ENCODE measurements around the gene SDK1.
"Not testable (repeated sequence)": the region's sequence is repeated elsewhere in the genome, so short reads cannot be mapped to it uniquely, and the experiment has no call there.

Gene SDK1

DNA sequence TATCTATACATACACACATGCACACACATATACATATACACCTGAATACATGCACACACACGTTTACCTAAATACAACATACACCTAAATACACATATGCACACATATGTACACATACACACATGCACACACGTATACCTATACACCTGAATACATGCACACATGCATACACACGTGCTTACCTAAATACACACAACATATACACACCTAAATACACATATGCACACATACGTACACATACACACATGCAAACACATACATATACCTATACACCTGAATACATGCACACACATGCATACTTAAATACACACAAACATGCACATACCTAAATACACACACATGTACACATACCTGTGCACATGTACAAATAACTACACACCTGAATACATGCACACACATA is 947.2 kb downstream of the SDK1 start:
- ChIA-PET CTCF (no interaction called here), POLR2A (ENCODE audit: low non-redundant PET) (no interaction called here)
- TF ChIP-seq, protein P1, sequence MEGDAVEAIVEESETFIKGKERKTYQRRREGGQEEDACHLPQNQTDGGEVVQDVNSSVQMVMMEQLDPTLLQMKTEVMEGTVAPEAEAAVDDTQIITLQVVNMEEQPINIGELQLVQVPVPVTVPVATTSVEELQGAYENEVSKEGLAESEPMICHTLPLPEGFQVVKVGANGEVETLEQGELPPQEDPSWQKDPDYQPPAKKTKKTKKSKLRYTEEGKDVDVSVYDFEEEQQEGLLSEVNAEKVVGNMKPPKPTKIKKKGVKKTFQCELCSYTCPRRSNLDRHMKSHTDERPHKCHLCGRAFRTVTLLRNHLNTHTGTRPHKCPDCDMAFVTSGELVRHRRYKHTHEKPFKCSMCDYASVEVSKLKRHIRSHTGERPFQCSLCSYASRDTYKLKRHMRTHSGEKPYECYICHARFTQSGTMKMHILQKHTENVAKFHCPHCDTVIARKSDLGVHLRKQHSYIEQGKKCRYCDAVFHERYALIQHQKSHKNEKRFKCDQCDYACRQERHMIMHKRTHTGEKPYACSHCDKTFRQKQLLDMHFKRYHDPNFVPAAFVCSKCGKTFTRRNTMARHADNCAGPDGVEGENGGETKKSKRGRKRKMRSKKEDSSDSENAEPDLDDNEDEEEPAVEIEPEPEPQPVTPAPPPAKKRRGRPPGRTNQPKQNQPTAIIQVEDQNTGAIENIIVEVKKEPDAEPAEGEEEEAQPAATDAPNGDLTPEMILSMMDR (conservative IDR thresholded peaks at IDR 0.05; ENCODE audit: low read depth): no peak
- H3K27ac ChIP-seq: no peak overlapping the region
- DNase-seq (ENCODE audit: low spot score): no peak

DNA sequence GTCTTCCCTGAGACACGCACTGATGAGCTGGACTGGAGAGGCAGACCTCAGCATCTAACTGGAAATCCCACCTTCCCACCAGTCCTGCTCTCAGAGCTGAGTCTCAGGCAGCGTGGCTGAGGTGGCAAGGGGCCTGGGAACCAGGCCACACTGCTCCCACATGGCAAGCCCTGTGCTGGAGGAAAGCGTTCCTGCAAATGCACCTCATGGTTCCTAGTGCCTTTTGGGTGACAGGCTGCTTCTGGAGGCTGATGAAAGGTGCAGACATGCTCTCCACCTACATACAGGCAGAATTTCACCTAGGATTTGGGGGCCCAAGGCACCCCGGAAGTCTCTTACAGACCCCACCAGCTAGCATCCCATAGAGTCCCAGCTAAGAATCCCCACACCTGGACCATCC is 948.2 kb downstream of the SDK1 start:
- DNase-seq (ENCODE audit: low spot score): no peak
- TF ChIP-seq, protein P1 (conservative IDR thresholded peaks at IDR 0.05; ENCODE audit: low read depth): no peak
- ChIA-PET POLR2A (ENCODE audit: low non-redundant PET) (no interaction called here), CTCF (no interaction called here)
- H3K27ac ChIP-seq: no peak overlapping the region

DNA sequence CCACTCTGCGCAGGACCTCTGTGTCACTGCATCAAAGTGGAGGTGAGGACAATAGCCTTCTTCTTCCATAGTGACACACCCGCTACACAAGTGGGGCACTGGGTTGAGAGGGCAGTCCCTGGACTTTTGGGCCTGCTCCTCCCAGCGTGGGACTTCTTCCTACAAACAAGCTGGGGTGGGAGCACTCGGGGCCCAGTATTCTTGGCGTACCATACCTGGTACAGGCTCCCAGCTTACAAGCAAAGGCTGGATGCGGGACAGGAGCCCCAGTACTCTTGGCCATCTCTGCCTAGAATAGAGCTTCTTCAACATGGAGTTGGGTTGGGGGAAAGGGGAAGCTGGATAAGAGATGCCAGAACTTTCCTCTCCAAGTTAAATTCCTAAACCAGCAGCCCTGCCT is 954.3 kb downstream of the SDK1 start:
- H3K27ac ChIP-seq: no peak overlapping the region
- TF ChIP-seq, protein P1 (conservative IDR thresholded peaks at IDR 0.05; ENCODE audit: low read depth): no peak
- CTCF ChIA-PET: no interaction called here
- POLR2A ChIA-PET (ENCODE audit: low non-redundant PET): no interaction called here
- DNase-seq (ENCODE audit: low spot score): no peak

DNA sequence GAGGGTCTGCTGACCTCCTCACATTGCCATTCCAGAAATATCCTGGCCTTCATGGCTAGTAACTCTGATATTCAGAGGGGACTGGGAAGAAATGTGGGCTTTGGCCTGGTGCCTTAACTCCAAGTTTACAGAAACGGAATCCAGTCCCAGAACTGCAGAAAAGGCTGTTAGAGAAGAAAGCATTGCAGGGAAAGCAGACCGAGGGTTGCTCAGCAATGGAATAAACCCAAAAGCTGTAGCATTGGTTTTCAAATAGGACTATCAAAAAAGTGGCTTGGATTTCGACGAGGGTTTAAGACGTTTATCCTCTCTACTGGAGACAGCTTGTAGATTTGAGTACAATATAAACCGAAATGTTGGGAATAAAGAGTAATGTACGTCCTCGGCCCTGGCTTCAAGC is 955.2 kb downstream of the SDK1 start:
- DNase-seq (ENCODE audit: low spot score): no peak
- CTCF ChIA-PET: no interaction called here
- H3K27ac ChIP-seq: no peak overlapping the region
- TF ChIP-seq, protein P1 (conservative IDR thresholded peaks at IDR 0.05; ENCODE audit: low read depth): no peak
- POLR2A ChIA-PET (ENCODE audit: low non-redundant PET): no interaction called here

DNA sequence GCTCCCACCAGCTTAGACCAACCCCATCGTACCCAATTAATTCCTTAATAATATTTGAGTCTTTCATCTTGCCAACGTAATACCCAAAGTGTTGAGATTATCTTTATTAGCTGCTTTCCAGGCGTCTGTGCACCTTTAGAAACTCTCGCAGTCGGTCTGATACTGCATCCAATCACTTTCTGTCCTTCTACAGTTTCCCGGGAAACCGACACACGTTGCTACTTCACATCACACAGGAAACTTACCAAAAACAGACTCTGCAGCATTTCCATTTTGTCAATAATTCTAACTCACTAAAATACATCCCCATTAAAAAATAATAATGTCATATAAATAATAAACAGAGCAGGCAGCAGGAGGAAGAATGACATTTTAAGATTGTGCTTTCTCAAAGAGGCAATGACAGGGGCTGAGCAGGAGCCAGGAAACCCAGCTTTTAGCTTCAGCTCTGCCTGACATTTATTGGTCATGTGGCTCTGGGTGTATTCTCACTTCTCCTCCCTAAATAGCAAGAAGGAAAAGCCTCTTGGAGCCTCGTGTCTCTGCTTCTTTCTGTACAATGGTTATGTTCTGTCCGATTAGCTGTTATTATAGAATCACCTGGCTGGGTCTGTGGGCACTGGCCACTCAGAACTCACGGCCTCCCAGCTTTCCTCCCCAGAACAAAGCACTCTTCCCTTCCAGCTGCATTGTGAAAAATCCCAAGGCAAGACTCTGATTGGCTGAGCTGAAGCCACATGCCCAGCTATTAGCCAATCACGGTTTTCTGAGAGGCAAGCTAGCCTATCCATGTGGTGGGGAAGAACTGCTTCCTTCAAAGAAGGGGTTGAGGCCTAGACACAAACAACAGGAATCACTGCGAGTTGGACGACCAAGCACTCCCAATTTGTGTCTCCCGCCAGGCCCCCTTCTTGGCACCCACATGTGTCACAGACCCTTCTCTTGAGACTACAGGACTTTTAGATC is 956.4 kb downstream of the SDK1 start:
- ChIA-PET CTCF (no interaction called here), POLR2A (ENCODE audit: low non-redundant PET) (no interaction called here)
- no peak overlapping the region for H3K27ac ChIP-seq
- TF ChIP-seq, protein P1 (conservative IDR thresholded peaks at IDR 0.05; ENCODE audit: low read depth): no peak
- no peak for DNase-seq (ENCODE audit: low spot score)

DNA sequence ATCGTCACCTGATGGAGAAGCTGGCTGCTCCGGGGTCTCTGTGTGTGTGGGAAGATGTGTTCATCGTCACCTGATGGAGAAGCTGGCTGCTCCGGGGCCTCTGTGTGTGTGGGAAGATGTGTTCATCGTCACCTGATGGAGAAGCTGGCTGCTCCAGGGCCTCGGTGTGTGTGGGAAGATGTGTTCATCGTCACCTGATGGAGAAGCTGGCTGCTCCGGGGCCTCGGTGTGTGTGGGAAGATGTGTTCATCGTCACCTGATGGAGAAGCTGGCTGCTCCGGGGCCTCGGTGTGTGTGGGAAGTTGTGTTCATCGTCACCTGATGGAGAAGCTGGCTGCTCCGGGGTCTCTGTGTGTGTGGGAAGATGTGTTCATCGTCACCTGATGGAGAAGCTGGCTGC is 959.1 kb downstream of the SDK1 start:
- CTCF ChIA-PET; POLR2A ChIA-PET (ENCODE audit: low non-redundant PET); H3K27ac ChIP-seq; DNase-seq (ENCODE audit: low spot score): not testable (repeated sequence)

DNA sequence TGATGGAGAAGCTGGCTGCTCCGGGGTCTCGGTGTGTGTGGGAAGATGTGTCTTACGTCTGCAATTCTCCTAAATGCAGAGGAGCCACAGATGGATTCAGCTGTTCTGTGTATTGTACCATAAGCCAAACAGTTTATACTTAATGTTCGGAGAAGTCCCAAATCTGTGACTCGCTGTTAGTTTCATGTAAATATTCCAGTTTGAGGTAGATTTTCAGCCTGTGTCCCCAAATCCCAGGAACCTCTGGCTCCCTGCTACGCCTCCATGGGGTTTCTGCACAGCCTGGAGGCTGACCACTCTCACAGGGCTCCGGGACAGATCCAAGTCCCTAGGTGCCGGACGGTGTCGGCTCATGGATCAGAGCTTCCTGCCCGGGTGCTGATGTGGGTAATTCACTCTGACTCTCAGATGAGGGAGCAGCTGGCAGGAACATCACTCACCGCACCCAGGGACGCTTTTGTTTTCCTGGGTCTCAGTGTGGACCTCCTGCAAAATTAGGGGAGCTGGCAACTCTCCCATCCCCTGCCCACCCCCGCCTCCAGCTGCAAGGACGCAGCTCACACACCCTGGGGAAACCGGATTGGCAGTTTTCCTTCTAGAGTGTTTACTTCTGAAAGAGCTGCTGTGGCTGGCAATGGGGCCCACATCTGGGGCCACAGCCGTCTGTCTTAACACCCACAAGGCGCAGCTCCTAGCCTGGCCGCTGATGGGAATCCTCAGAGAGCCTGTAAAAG is 960.0 kb downstream of the SDK1 start:
- CTCF ChIA-PET: interaction anchor here (1.0 kb wide), 1 partner anchor 15 kb away, joined by 3 read pairs; no protein-coding TSS in a partner anchor
- DNase-seq (ENCODE audit: low spot score): no peak
- POLR2A ChIA-PET (ENCODE audit: low non-redundant PET): interaction anchor here (0.7 kb wide), 1 partner anchor 22 kb away, joined by 4 read pairs; no protein-coding TSS in a partner anchor

More for the DNA sequence above, 960.0 kb downstream of the SDK1 start:
- TF ChIP-seq, protein P1 (conservative IDR thresholded peaks at IDR 0.05; ENCODE audit: low read depth): no peak
- no peak overlapping the region for H3K27ac ChIP-seq
